Liver (tissue), 9 donors: Measurements from ENCODE around the gene RCBTB1. TPM values are rescaled to one million over a fixed set of nuclear protein-coding genes. Genes with fewer than 3 reads are reported as not detected.

ENCODE experiments used
- DNase-seq: peaks from one replicate; pipeline ENCODE4 v3.0.0-alpha.2; 2017; ENCODE audit warnings: low spot score
- H3K27ac ChIP-seq, 2 donors: one replicate each; pipeline ENCODE4 v1.7.0; 2013; ENCODE audit warnings: inconsistent platforms in 2 of 2, low read length in 2 of 2, control low read depth in 1 of 2, low read depth in 1 of 2, mild to moderate bottlenecking in 1 of 2
- H3K27me3 ChIP-seq, 4 donors: one replicate each; pipeline versions ENCODE4 v1.6.1 to v1.7.0; 2013; ENCODE audit warnings: low read length in 3 of 4, inconsistent platforms in 1 of 4, mild to moderate bottlenecking in 1 of 4, moderate library complexity in 1 of 4; ENCODE audit not compliant: control insufficient read depth in 4 of 4, insufficient read depth in 4 of 4
- H3K36me3 ChIP-seq, 4 donors: one replicate each; pipeline versions ENCODE4 v1.6.1 to v1.7.0; 2013; ENCODE audit warnings: low read length in 3 of 4, mild to moderate bottlenecking in 3 of 4, low read depth in 1 of 4, moderate library complexity in 1 of 4; ENCODE audit not compliant: control insufficient read depth in 4 of 4, insufficient read depth in 3 of 4
- H3K4me1 ChIP-seq, 4 donors: one replicate each; pipeline versions ENCODE4 v1.6.1 to v1.7.0; 2013; ENCODE audit warnings: low read length in 3 of 4, mild to moderate bottlenecking in 3 of 4, moderate library complexity in 1 of 4; ENCODE audit not compliant: control insufficient read depth in 4 of 4, insufficient read depth in 4 of 4
- H3K4me3 ChIP-seq, 3 donors: one replicate each; pipeline versions ENCODE4 v1.6.1 to v1.7.0; 2013; ENCODE audit warnings: low read length in 3 of 3, control low read depth in 1 of 3, low read depth in 1 of 3, mild to moderate bottlenecking in 1 of 3
- H3K9ac ChIP-seq, 2 donors: one replicate each; pipeline ENCODE4 v1.7.0; 2013; ENCODE audit warnings: low read length in 2 of 2, mild to moderate bottlenecking in 2 of 2, moderate library complexity in 2 of 2, control low read depth in 1 of 2, low read depth in 1 of 2
- H3K9me3 ChIP-seq, 4 donors: one replicate each; pipeline versions ENCODE4 v1.6.1 to v1.7.0; 2013; ENCODE audit warnings: low read length in 3 of 4; ENCODE audit not compliant: control insufficient read depth in 4 of 4
- FOXA1 ChIP-seq: IDR thresholded peaks from 2 replicates; pipeline ENCODE4 v1.6.1; 2016; ENCODE audit warnings: antibody characterized with exemption
- GABPA ChIP-seq, 2 donors: IDR thresholded peaks in 1 of 2; conservative IDR thresholded peaks in 1 of 2; 2 replicates each; pipeline ENCODE4 v1.6.1; 2016; ENCODE audit warnings: antibody characterized with exemption in 2 of 2, mild to moderate bottlenecking in 1 of 2, moderate library complexity in 1 of 2
- HNF4A ChIP-seq, 2 donors: conservative IDR thresholded peaks; 2 replicates each; pipeline ENCODE4 v1.6.1; 2016; ENCODE audit warnings: antibody characterized with exemption in 2 of 2, mild to moderate bottlenecking in 2 of 2
- HNF4G ChIP-seq: IDR thresholded peaks from 2 replicates; pipeline ENCODE4 v1.6.1; 2016; ENCODE audit warnings: antibody characterized with exemption
- JUND ChIP-seq, 2 donors: IDR thresholded peaks; 2 replicates each; pipeline ENCODE4 v1.6.1; 2016; ENCODE audit warnings: antibody characterized with exemption in 2 of 2
- NR2F2 ChIP-seq: IDR thresholded peaks from 2 replicates; pipeline ENCODE4 v1.6.1; 2016; ENCODE audit warnings: antibody characterized with exemption
- RAD21 ChIP-seq, 2 donors: IDR thresholded peaks; 2 replicates each; pipeline ENCODE4 v1.6.1; 2016; ENCODE audit warnings: antibody characterized with exemption in 2 of 2, mild to moderate bottlenecking in 2 of 2
- RXRA ChIP-seq, 2 donors: IDR thresholded peaks; 2 replicates each; pipeline ENCODE4 v1.6.1; 2017 to 2018; ENCODE audit warnings: antibody characterized with exemption in 2 of 2, mild to moderate bottlenecking in 1 of 2
- SP1 ChIP-seq: IDR thresholded peaks from 2 replicates; pipeline ENCODE4 v1.6.1; 2018; ENCODE audit warnings: antibody characterized with exemption, mild to moderate bottlenecking
- TAF1 ChIP-seq: conservative IDR thresholded peaks from 2 replicates; pipeline ENCODE4 v1.6.1; 2016; ENCODE audit warnings: antibody characterized with exemption, mild to moderate bottlenecking
- YY1 ChIP-seq: IDR thresholded peaks from 2 replicates; pipeline ENCODE4 v1.6.1; 2016; ENCODE audit warnings: antibody characterized with exemption, mild to moderate bottlenecking
- WGBS: extraction: QIAGEN DNeasy Blood & Tissue Kit; methylation state at CpG from one replicate; pipeline ENCODE4 v1.1.7; 2013; 5-methylcytosine and 5-hydroxymethylcytosine counted together
- polyA plus RNA-seq, 2 donors: library from polyadenylated mRNA; stranded (reverse) in 1 of 2; unstranded in 1 of 2; fragments of 200-250 nt in 1 of 2; fragments of >200 nt in 1 of 2; fragmentation: Nextera tagmentation in 1 of 2; extraction: Ambion mirVana in 1 of 2; gene quantifications; one replicate each; pipeline versions ENCODE4 v1.2.1 to v1.2.3, GENCODE V29; 2013 to 2015
- total RNA-seq, 2 donors: library from RNA; depleted of rRNA; stranded (reverse); fragments of >200 nt; gene quantifications; one replicate each; pipeline ENCODE4 v1.2.3, GENCODE V29; 2014
- TF ChIP-seq, protein P1 (sequence below): fragments of 150-350 bp; IDR thresholded peaks from 2 replicates; pipeline ENCODE4 v1.5.1; 2017; ENCODE audit warnings: improper control_type of control experiment, low read depth, low read length; ENCODE audit not compliant: missing input control
- TF ChIP-seq, protein P2 (sequence below): IDR thresholded peaks from 2 replicates; pipeline ENCODE4 v1.6.1; 2016; ENCODE audit warnings: antibody characterized with exemption
- TF ChIP-seq, protein P3 (sequence below): IDR thresholded peaks from 2 replicates; pipeline ENCODE4 v1.6.1; 2016; ENCODE audit warnings: antibody characterized with exemption
- TF ChIP-seq, protein P4 (sequence below): IDR thresholded peaks from 2 replicates; pipeline ENCODE4 v1.6.1; 2016; ENCODE audit warnings: antibody characterized with exemption, mild to moderate bottlenecking
- donor health status: healthy.
- donor health status: healthy.
- donor health status: healthy.
- donor health status: healthy.
- donor health status: healthy.

Gene RCBTB1
- total and polyA plus RNA-seq, 4 donors = 3.9 to 9.0 (median 6.5) TPM

DNA sequence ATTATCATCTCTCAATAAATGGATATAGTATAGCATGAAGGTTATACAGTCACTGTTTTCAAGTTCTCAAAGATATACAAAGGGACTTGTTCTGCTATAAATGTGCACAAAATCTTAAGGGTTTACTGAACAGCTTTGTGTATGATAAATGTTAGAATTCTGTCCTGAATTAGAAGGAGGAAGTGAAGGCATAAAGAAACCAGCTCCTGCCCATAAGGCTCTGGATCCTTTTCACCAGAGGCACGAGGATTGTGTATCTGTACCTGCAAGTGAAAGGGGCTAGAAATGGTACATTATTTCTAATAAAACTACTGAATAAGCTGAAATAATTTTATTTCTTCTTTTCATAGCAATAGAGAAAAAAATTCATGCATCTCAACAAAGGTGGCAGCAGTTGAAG, 57.2 kb downstream of the RCBTB1 start (continued):
- TF ChIP-seq FOXA1 = no peak
- TF ChIP-seq, protein P1, sequence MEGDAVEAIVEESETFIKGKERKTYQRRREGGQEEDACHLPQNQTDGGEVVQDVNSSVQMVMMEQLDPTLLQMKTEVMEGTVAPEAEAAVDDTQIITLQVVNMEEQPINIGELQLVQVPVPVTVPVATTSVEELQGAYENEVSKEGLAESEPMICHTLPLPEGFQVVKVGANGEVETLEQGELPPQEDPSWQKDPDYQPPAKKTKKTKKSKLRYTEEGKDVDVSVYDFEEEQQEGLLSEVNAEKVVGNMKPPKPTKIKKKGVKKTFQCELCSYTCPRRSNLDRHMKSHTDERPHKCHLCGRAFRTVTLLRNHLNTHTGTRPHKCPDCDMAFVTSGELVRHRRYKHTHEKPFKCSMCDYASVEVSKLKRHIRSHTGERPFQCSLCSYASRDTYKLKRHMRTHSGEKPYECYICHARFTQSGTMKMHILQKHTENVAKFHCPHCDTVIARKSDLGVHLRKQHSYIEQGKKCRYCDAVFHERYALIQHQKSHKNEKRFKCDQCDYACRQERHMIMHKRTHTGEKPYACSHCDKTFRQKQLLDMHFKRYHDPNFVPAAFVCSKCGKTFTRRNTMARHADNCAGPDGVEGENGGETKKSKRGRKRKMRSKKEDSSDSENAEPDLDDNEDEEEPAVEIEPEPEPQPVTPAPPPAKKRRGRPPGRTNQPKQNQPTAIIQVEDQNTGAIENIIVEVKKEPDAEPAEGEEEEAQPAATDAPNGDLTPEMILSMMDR = no peak

DNA sequence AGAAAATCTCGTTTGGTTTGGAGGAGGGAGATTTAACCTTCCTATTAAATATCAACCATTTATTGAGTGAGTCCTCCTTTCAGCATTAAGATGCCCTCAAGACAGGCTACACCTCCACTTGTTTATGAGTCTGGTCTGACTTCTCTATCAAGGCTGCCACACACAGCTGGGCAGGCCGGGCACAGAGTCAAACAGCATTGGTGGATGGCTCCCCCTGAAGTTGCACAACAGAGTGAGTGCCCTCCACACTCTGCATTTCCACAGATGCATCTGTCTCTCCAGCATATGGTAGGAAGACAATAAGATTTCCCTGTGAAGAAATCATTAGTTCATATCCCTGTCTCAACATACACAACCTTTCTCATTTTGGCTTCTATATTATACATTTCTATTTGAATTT, 58.2 kb downstream of the RCBTB1 start:
- peaks cover 3 to 12% (median 10%) of the 10 kb centered on the region in 4 donors for H3K36me3 ChIP-seq
- H3K4me1 ChIP-seq = no peaks in the 10 kb centered on the region
- no peaks in the 10 kb centered on the region for H3K27me3 ChIP-seq
- no peak for DNase-seq
- H3K9ac ChIP-seq = no peak overlapping the region
- no peak overlapping the region for H3K4me3 ChIP-seq
- TF ChIP-seq HNF4G (no peak), TAF1 (no peak), SP1 (no peak), YY1 (no peak), JUND (IDR thresholded peaks at IDR 0.05) (no peak), FOXA1 (no peak), NR2F2 (no peak)
- TF ChIP-seq, protein P1 = no peak
- TF ChIP-seq, protein P2, sequence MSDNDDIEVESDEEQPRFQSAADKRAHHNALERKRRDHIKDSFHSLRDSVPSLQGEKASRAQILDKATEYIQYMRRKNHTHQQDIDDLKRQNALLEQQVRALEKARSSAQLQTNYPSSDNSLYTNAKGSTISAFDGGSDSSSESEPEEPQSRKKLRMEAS = no peak
- no peak overlapping the region for H3K27ac ChIP-seq
- 54% methylated on average over 2 of the region's 2 CpGs for WGBS
- H3K9me3 ChIP-seq = no peaks in the 10 kb centered on the region

DNA sequence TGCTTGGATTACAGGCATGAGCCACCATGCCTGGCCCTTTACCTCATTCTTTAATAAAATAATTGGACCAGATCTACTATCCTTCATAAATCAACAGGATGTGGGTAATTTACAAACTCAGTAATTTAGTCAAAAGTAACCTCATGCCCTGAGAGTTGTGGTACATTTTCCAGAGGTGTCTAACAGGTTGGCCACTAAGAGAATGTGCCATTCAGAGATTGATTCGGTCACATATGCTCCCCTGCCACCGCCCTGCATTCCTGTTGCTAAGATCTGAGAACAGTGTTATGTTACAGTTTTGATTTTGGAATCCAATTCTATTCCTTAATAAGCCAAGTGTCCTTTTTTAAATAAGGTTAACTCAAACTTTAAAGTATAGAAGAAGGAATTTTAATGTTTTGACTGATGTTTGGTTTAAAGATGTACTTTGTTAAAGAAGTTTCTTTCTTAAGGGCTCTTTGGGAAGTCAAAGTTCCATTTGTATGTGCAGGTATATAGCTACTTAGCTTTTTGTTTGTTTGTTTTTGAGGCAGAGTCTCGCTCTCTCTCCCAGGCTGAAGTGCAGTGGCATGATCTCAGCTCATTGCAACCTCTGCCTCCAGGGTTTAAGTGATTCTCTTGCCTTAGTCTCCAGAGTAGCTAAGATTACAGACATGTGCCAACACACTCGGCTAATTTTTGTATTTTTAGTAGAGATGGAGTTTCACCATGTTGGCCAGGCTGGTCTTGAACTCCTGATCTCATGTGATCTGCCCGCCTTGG, 60.4 kb downstream of the RCBTB1 start:
- H3K36me3 ChIP-seq = peaks cover 3 to 23% (median 16%) of the 10 kb centered on the region in 4 donors
- no peak overlapping the region for H3K9ac ChIP-seq
- WGBS = 96% methylated on average over 5 of the region's 5 CpGs
- no peak overlapping the region for H3K4me3 ChIP-seq
- H3K4me1 ChIP-seq = no peaks in the 10 kb centered on the region
- no peak overlapping the region for H3K27ac ChIP-seq
- H3K9me3 ChIP-seq = no peaks in the 10 kb centered on the region
- no peaks in the 10 kb centered on the region for H3K27me3 ChIP-seq
- TF ChIP-seq FOXA1 (no peak), GABPA (IDR thresholded peaks at IDR 0.05 in 1 of 2, conservative IDR thresholded peaks at IDR 0.05 in 1 of 2) (no peak), HNF4A (conservative IDR thresholded peaks at IDR 0.05) (no peak), JUND (IDR thresholded peaks at IDR 0.05) (no peak), SP1 (no peak), YY1 (no peak), RXRA (IDR thresholded peaks at IDR 0.05) (no peak), NR2F2 (no peak), RAD21 (IDR thresholded peaks at IDR 0.05) (no peak)
- TF ChIP-seq, protein P3, sequence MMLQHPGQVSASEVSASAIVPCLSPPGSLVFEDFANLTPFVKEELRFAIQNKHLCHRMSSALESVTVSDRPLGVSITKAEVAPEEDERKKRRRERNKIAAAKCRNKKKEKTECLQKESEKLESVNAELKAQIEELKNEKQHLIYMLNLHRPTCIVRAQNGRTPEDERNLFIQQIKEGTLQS = no peak
- TF ChIP-seq, protein P1 = no peak
- TF ChIP-seq, protein P4, sequence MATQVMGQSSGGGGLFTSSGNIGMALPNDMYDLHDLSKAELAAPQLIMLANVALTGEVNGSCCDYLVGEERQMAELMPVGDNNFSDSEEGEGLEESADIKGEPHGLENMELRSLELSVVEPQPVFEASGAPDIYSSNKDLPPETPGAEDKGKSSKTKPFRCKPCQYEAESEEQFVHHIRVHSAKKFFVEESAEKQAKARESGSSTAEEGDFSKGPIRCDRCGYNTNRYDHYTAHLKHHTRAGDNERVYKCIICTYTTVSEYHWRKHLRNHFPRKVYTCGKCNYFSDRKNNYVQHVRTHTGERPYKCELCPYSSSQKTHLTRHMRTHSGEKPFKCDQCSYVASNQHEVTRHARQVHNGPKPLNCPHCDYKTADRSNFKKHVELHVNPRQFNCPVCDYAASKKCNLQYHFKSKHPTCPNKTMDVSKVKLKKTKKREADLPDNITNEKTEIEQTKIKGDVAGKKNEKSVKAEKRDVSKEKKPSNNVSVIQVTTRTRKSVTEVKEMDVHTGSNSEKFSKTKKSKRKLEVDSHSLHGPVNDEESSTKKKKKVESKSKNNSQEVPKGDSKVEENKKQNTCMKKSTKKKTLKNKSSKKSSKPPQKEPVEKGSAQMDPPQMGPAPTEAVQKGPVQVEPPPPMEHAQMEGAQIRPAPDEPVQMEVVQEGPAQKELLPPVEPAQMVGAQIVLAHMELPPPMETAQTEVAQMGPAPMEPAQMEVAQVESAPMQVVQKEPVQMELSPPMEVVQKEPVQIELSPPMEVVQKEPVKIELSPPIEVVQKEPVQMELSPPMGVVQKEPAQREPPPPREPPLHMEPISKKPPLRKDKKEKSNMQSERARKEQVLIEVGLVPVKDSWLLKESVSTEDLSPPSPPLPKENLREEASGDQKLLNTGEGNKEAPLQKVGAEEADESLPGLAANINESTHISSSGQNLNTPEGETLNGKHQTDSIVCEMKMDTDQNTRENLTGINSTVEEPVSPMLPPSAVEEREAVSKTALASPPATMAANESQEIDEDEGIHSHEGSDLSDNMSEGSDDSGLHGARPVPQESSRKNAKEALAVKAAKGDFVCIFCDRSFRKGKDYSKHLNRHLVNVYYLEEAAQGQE = no peak
- TF ChIP-seq, protein P2 = no peak
- DNase-seq = no peak
